Transverse colon (tissue), 4 donors: Measurements from ENCODE around the gene BTN3A1.
"Not testable (repeated sequence)": the region's sequence is repeated elsewhere in the genome, so short reads cannot be mapped to it uniquely, and the experiment has no call there.

Experiments used
- EP300 ChIP-seq: sonication (generic); formaldehyde crosslinking; IDR thresholded peaks from one replicate; pipeline ENCODE4 v1.6.1; 2017; ENCODE audit warnings: antibody characterized with exemption, low read depth
- POLR2A ChIP-seq: fragments of 450-650 bp; IDR thresholded peaks from one replicate; pipeline ENCODE4 v1.6.1; 2016; ENCODE audit warnings: antibody characterized with exemption, mild to moderate bottlenecking, moderate library complexity
- POLR2AphosphoS5 ChIP-seq, 3 donors: sonication (generic); formaldehyde crosslinking; IDR thresholded peaks; one replicate each; pipeline ENCODE4 v1.6.1; 2016; ENCODE audit warnings: antibody characterized with exemption in 3 of 3
- TF ChIP-seq, protein P1 (sequence below), 5 experiments: fragments of 200-600 bp in 3 of 5; fragments of 450-650 bp in 2 of 5; sonication (generic) in 3 of 5; IDR thresholded peaks; 1 replicate in 2 of 5; 2 replicates in 3 of 5; pipeline ENCODE4 v1.5.1; 2016 to 2017; ENCODE audit warnings: antibody characterized with exemption in 5 of 5, inconsistent platforms in 3 of 5, mild to moderate bottlenecking in 2 of 5, moderate library complexity in 1 of 5

DNA sequence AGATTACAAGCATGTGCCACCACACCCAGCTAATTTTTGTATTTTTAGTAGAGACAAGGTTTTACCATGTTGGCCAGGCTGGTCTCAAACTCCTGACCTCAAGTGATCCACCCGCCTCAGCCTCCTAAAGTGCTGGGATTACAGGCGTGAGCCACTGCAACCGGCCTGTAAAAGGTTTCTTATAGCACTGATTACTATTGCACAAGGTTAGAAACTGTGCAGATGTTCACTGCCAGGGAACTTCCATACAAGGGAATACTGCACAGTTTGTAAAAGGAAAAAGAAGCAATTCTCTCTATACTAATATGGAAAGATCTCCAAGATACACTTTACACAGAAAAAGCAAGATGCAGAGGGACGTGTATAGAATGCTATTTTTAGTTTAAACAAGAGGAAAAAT is 30.3 kb upstream of the BTN3A1 start:
- TF ChIP-seq, protein P1, sequence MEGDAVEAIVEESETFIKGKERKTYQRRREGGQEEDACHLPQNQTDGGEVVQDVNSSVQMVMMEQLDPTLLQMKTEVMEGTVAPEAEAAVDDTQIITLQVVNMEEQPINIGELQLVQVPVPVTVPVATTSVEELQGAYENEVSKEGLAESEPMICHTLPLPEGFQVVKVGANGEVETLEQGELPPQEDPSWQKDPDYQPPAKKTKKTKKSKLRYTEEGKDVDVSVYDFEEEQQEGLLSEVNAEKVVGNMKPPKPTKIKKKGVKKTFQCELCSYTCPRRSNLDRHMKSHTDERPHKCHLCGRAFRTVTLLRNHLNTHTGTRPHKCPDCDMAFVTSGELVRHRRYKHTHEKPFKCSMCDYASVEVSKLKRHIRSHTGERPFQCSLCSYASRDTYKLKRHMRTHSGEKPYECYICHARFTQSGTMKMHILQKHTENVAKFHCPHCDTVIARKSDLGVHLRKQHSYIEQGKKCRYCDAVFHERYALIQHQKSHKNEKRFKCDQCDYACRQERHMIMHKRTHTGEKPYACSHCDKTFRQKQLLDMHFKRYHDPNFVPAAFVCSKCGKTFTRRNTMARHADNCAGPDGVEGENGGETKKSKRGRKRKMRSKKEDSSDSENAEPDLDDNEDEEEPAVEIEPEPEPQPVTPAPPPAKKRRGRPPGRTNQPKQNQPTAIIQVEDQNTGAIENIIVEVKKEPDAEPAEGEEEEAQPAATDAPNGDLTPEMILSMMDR (IDR thresholded peaks at IDR 0.05) = not testable (repeated sequence)
- TF ChIP-seq POLR2AphosphoS5 (IDR thresholded peaks at IDR 0.05); EP300; POLR2A: not testable (repeated sequence)
